SK-MEL-5 (cell line): Measurements from ENCODE around the gene FBXO21. TPM values are rescaled to one million over a fixed set of nuclear protein-coding genes. Genes with fewer than 3 reads are reported as not detected.
A peak's percentile ranks its signal among the peaks of the same experiment; 100 is the strongest.
"Not testable (repeated sequence)": the region's sequence is repeated elsewhere in the genome, so short reads cannot be mapped to it uniquely, and the experiment has no call there.

Experiments used
- DNase-seq: peaks from one replicate; pipeline ENCODE4 v3.0.0-alpha.2; 2016; ENCODE audit warnings: low read depth, low spot score
- in situ Hi-C: cut with HindIII; loops from 2 replicates; pipeline ENCODE4 v1.10.0; 2016; ENCODE audit warnings: low sequenced_read_pairs, high pct_unique_total_duplicates, low pct_unique_long_range_greater_than_20kb
- total RNA-seq: library from RNA; depleted of rRNA; stranded (reverse); fragments of >200 nt; shearing (Covaris generic); gene quantifications from 2 replicates; pipeline ENCODE4 v1.2.3, GENCODE V29; 2014

The FBXO21 gene
- total RNA-seq, 1 experiment from 2014 or later: 60.5 TPM

- no peak for DNase-seq
- in situ Hi-C loops: no loop called here
Measured at GRCh38 chr12:117208811-117209455, 18.7 kb upstream of the FBXO21 start.

- no peak for DNase-seq
- in situ Hi-C loops: no loop called here
Measured at GRCh38 chr12:117208206-117208605, 17.9 kb upstream of the FBXO21 start.

- in situ Hi-C loops: no loop called here
- no peak for DNase-seq
Measured at GRCh38 chr12:117207675-117208074, 17.4 kb upstream of the FBXO21 start.

GRCh38 chr12:117202556-117202955 is 12.3 kb upstream of the FBXO21 start:
- DNase-seq: no peak
- in situ Hi-C loops: no loop called here

- DNase-seq: no peak
- in situ Hi-C loops: no loop called here
Measured at GRCh38 chr12:117202033-117202432, 11.8 kb upstream of the FBXO21 start.

GRCh38 chr12:117199956-117200744 is 9.9 kb upstream of the FBXO21 start:
- DNase-seq, in situ Hi-C loops: not testable (repeated sequence)

- DNase-seq, in situ Hi-C loops: not testable (repeated sequence)
Measured at GRCh38 chr12:117196334-117196733, 6.1 kb upstream of the FBXO21 start.

- in situ Hi-C loops, DNase-seq: not testable (repeated sequence)
Measured at GRCh38 chr12:117195027-117195426, 4.8 kb upstream of the FBXO21 start.

GRCh38 chr12:117193903-117194302 is 3.6 kb upstream of the FBXO21 start:
- in situ Hi-C loops: no loop called here
- DNase-seq: no peak

GRCh38 chr12:117192581-117192980 is 2.3 kb upstream of the FBXO21 start:
- DNase-seq, in situ Hi-C loops: not testable (repeated sequence)

- DNase-seq: peak; percentile 46
- in situ Hi-C loops: no loop called here
Measured at GRCh38 chr12:117192057-117192456, 1.8 kb upstream of the FBXO21 start.

GRCh38 chr12:117189725-117190209 is 503 bp downstream of the FBXO21 start:
- in situ Hi-C loops: no loop called here
- DNase-seq: no peak

GRCh38 chr12:117188961-117189724 is 1.1 kb downstream of the FBXO21 start:
- DNase-seq: no peak

GRCh38 chr12:117188121-117188665 is 2.1 kb downstream of the FBXO21 start:
- in situ Hi-C loops: no loop called here

More at GRCh38 chr12:117188961-117189724, 1.1 kb downstream of the FBXO21 start:
- in situ Hi-C loops: no loop called here

GRCh38 chr12:117187421-117187820 is 2.8 kb downstream of the FBXO21 start:
- no peak for DNase-seq
- in situ Hi-C loops: no loop called here

More at GRCh38 chr12:117188121-117188665, 2.1 kb downstream of the FBXO21 start:
- DNase-seq: no peak

GRCh38 chr12:117182866-117183265 is 7.4 kb downstream of the FBXO21 start:
- no peak for DNase-seq
- in situ Hi-C loops: no loop called here

GRCh38 chr12:117181468-117181843 is 8.8 kb downstream of the FBXO21 start:
- in situ Hi-C loops, DNase-seq: not testable (repeated sequence)
